Limb (tissue), 2 donors: Measurements from ENCODE around the gene PRAMEF11.

Experiments used
- DNase-seq, 2 donors: peaks; one replicate each; pipeline ENCODE4 v3.0.0-alpha.2; 2016; ENCODE audit errors: extremely low spot score in 2 of 2

Gene PRAMEF11

DNA sequence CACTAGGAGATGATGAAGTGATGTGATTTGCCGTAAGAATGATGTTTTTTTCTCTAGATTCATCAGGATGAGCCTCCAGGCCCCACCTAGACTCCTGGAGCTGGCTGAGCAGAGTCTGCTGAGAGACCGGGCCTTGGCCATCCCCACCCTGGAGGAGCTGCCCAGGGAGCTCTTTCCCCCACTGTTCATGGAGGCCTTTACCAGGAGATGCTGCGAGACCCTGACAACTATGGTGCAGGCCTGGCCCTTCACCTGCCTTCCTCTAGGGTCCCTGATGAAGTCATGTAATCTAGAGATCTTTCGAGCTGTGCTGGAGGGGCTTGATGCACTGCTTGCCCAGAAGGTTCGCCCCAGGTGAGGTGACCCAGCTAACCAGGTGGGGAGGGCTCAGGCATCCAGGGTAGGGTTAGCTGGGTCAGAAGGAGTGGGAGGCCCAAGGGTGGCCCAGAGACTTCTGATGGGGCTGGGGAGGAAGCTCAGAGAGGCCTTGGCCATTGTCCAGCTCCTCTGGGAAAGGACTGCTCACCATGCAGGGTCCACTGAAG is 56.3 kb downstream of the PRAMEF11 start:
- no peak for DNase-seq
